Astrocyte (in vitro differentiated cells and primary cell): ENCODE data around the gene GBA2. TPM values are rescaled to one million over a fixed set of nuclear protein-coding genes. Genes with fewer than 3 reads are reported as not detected.

Experiments used
- DNase-seq: peaks from one replicate; pipeline ENCODE4 v3.0.0-alpha.2; 2010; ENCODE audit warnings: low read depth
- FAIRE-seq: peaks from 2 replicates; lab custom pipeline; 2011; peaks lifted over from hg19 to GRCh38; lab: Jason Lieb, UNC
- H2AFZ ChIP-seq: 2 replicates; pipeline ENCODE4 v1.6.0; 2012; ENCODE audit warnings: low read depth, low read length, inconsistent platforms
- H3K27ac ChIP-seq: 2 replicates; pipeline ENCODE4 v1.5.1; 2011; ENCODE audit warnings: low read depth, low read length, inconsistent platforms
- H3K27me3 ChIP-seq: 2 replicates; pipeline ENCODE4 v1.6.0; 2011; ENCODE audit warnings: low read length, inconsistent platforms; ENCODE audit not compliant: insufficient read depth
- H3K36me3 ChIP-seq: 2 replicates; pipeline ENCODE4 v1.5.1; 2011; ENCODE audit warnings: low read length, inconsistent platforms; ENCODE audit not compliant: insufficient read depth
- H3K4me1 ChIP-seq: 2 replicates; pipeline ENCODE4 v1.5.1; 2011; ENCODE audit warnings: low read length, inconsistent platforms; ENCODE audit not compliant: insufficient read depth
- H3K4me2 ChIP-seq: 2 replicates; pipeline ENCODE4 v1.6.0; 2012; ENCODE audit warnings: low read length, inconsistent platforms
- H3K4me3 ChIP-seq: 2 replicates; pipeline ENCODE4 v1.5.1; 2011; ENCODE audit warnings: low read depth, mild to moderate bottlenecking, low read length, inconsistent platforms; ENCODE audit not compliant: insufficient read depth
- H3K79me2 ChIP-seq: 2 replicates; pipeline ENCODE4 v1.6.0; 2012; ENCODE audit warnings: mild to moderate bottlenecking, low read length, inconsistent platforms; ENCODE audit not compliant: insufficient read depth
- H3K9ac ChIP-seq: 2 replicates; pipeline ENCODE4 v1.6.0; 2012; ENCODE audit warnings: mild to moderate bottlenecking, low read length, inconsistent platforms
- H3K9me3 ChIP-seq: 2 replicates; pipeline ENCODE4 v1.5.1; 2012; ENCODE audit warnings: low read depth, mild to moderate bottlenecking, low read length, inconsistent platforms; ENCODE audit not compliant: insufficient read depth
- H4K20me1 ChIP-seq: 2 replicates; pipeline ENCODE4 v1.6.0; 2012; ENCODE audit warnings: low read length, inconsistent platforms; ENCODE audit not compliant: insufficient read depth
- H3K27ac Mint-ChIP-seq: one replicate; pipeline ENCODE4 v1.8.0; 2021; ENCODE audit warnings: mild to moderate bottlenecking, mixed read lengths; ENCODE audit not compliant: unreplicated experiment
- H3K27me3 Mint-ChIP-seq: one replicate; pipeline ENCODE4 v1.8.0; 2021; ENCODE audit warnings: low read depth, mixed read lengths; ENCODE audit not compliant: unreplicated experiment
- H3K36me3 Mint-ChIP-seq: one replicate; pipeline ENCODE4 v1.8.0; 2021; ENCODE audit warnings: low read depth, mixed read lengths; ENCODE audit not compliant: unreplicated experiment
- H3K4me1 Mint-ChIP-seq: one replicate; pipeline ENCODE4 v1.8.0; 2021; ENCODE audit warnings: low read depth, mixed read lengths; ENCODE audit not compliant: unreplicated experiment
- H3K4me3 Mint-ChIP-seq: one replicate; pipeline ENCODE4 v1.8.0; 2021; ENCODE audit warnings: mild to moderate bottlenecking, moderate library complexity, mixed read lengths; ENCODE audit not compliant: unreplicated experiment
- H3K9me3 Mint-ChIP-seq: one replicate; pipeline ENCODE4 v1.8.0; 2021; ENCODE audit warnings: mild to moderate bottlenecking, mixed read lengths; ENCODE audit not compliant: unreplicated experiment
- EZH2 ChIP-seq: IDR thresholded peaks from 2 replicates; pipeline ENCODE4 v1.6.1; 2012; ENCODE audit warnings: mild to moderate bottlenecking, low read length, inconsistent platforms; ENCODE audit not compliant: insufficient read depth
- total RNA-seq: library from RNA; stranded (reverse); gene quantifications from 2 replicates; pipeline ENCODE4 v1.2.1, GENCODE V29; 2021
- TF ChIP-seq, protein P1 (sequence below): IDR thresholded peaks from 2 replicates; pipeline ENCODE4 v1.5.1; 2011; ENCODE audit warnings: low read depth, mild to moderate bottlenecking, inconsistent platforms, low read length, moderate library complexity; ENCODE audit not compliant: insufficient read depth

Gene GBA2
- total RNA-seq, 1 donor from 2014 or later = 42.5 TPM

- H3K27ac Mint-ChIP-seq = no peak overlapping the region
- Histone ChIP-seq H3K9ac (no peak overlapping the region), H3K36me3 (peaks cover 53% of the 10 kb centered on the region), H3K27ac (no peak overlapping the region), H3K4me3 (no peak overlapping the region), H3K27me3 (no peaks in the 10 kb centered on the region), H3K4me1 (peaks cover 42% of the 10 kb centered on the region), H3K4me2 (no peak overlapping the region), H4K20me1 (peaks cover 79% of the 10 kb centered on the region), H2AFZ (no peak overlapping the region), H3K79me2 (peaks cover 97% of the 10 kb centered on the region), H3K9me3 (no peaks in the 10 kb centered on the region)
- H3K36me3 Mint-ChIP-seq = peaks cover 33% of the 10 kb centered on the region
- peaks cover 4% of the 10 kb centered on the region for H3K4me1 Mint-ChIP-seq
- H3K9me3 Mint-ChIP-seq = no peaks in the 10 kb centered on the region
- no peaks in the 10 kb centered on the region for H3K27me3 Mint-ChIP-seq
- DNase-seq (no peak), FAIRE-seq (no peak)
- no peak overlapping the region for H3K4me3 Mint-ChIP-seq
- TF ChIP-seq EZH2 = no peak
- TF ChIP-seq, protein P1, sequence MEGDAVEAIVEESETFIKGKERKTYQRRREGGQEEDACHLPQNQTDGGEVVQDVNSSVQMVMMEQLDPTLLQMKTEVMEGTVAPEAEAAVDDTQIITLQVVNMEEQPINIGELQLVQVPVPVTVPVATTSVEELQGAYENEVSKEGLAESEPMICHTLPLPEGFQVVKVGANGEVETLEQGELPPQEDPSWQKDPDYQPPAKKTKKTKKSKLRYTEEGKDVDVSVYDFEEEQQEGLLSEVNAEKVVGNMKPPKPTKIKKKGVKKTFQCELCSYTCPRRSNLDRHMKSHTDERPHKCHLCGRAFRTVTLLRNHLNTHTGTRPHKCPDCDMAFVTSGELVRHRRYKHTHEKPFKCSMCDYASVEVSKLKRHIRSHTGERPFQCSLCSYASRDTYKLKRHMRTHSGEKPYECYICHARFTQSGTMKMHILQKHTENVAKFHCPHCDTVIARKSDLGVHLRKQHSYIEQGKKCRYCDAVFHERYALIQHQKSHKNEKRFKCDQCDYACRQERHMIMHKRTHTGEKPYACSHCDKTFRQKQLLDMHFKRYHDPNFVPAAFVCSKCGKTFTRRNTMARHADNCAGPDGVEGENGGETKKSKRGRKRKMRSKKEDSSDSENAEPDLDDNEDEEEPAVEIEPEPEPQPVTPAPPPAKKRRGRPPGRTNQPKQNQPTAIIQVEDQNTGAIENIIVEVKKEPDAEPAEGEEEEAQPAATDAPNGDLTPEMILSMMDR = no peak
Measured at GRCh38 chr9:35725362-35725761, 23.7 kb downstream of the GBA2 start.

- peaks cover 4% of the 10 kb centered on the region for H3K4me1 Mint-ChIP-seq
- no peak overlapping the region for H3K4me2 ChIP-seq
- DNase-seq = no peak
- H3K4me3 ChIP-seq = no peak overlapping the region
- no peaks in the 10 kb centered on the region for H3K9me3 ChIP-seq
- peaks cover 28% of the 10 kb centered on the region for H3K4me1 ChIP-seq
- H3K27ac ChIP-seq = no peak overlapping the region
- peaks cover 41% of the 10 kb centered on the region for H3K36me3 Mint-ChIP-seq
- peaks cover 79% of the 10 kb centered on the region for H4K20me1 ChIP-seq
- no peak overlapping the region for H3K9ac ChIP-seq
- H3K79me2 ChIP-seq = peaks cover 96% of the 10 kb centered on the region
- peaks cover 67% of the 10 kb centered on the region for H3K36me3 ChIP-seq
- no peaks in the 10 kb centered on the region for H3K27me3 ChIP-seq
- H3K27me3 Mint-ChIP-seq = no peaks in the 10 kb centered on the region
- H2AFZ ChIP-seq = no peak overlapping the region
- TF ChIP-seq, protein P1 = no peak
- no peak for TF ChIP-seq EZH2
- peak overlapping the region; percentile 8 for H3K27ac Mint-ChIP-seq
- H3K9me3 Mint-ChIP-seq = no peaks in the 10 kb centered on the region
- H3K4me3 Mint-ChIP-seq = no peak overlapping the region
- no peak for FAIRE-seq
Measured at GRCh38 chr9:35723908-35724307, 25.1 kb downstream of the GBA2 start.

GRCh38 chr9:35723426-35723825, 25.6 kb downstream of the GBA2 start:
- Histone ChIP-seq H3K9me3 (no peaks in the 10 kb centered on the region), H3K4me1 (peaks cover 23% of the 10 kb centered on the region), H3K36me3 (peaks cover 71% of the 10 kb centered on the region), H3K9ac (no peak overlapping the region), H4K20me1 (peaks cover 81% of the 10 kb centered on the region), H3K4me2 (no peak overlapping the region), H3K79me2 (peaks cover 96% of the 10 kb centered on the region), H2AFZ (no peak overlapping the region), H3K4me3 (no peak overlapping the region), H3K27ac (no peak overlapping the region), H3K27me3 (no peaks in the 10 kb centered on the region)
- H3K36me3 Mint-ChIP-seq = peaks cover 41% of the 10 kb centered on the region
- H3K27me3 Mint-ChIP-seq = no peaks in the 10 kb centered on the region
- no peak for FAIRE-seq
- H3K4me3 Mint-ChIP-seq = no peak overlapping the region
- peaks cover 4% of the 10 kb centered on the region for H3K4me1 Mint-ChIP-seq
- TF ChIP-seq EZH2 = no peak
- TF ChIP-seq, protein P1 = no peak
- peak overlapping the region; percentile 49 for H3K27ac Mint-ChIP-seq
- no peak for DNase-seq
- no peaks in the 10 kb centered on the region for H3K9me3 Mint-ChIP-seq
